GM18505 (cell line): Measurements from ENCODE around the gene STIM2.
"Not testable (repeated sequence)": the region's sequence is repeated elsewhere in the genome, so short reads cannot be mapped to it uniquely, and the experiment has no call there.

Experiments
- ATAC-seq: cut with Tn5 transposase; IDR thresholded peaks from one replicate; pipeline ENCODE4 v1.9.1; 2021; ENCODE audit not compliant: unreplicated experiment
- POLR2A ChIP-seq: IDR thresholded peaks from 4 replicates; pipeline ENCODE4 v1.6.1; 2011; ENCODE audit warnings: borderline replicate concordance; ENCODE audit not compliant: insufficient read depth, insufficient read length; ENCODE audit errors: extremely low read depth

Gene STIM2

GRCh38 chr4:26823583-26823982, 37.1 kb upstream of the STIM2 start:
- no peak for TF ChIP-seq POLR2A
- no peak for ATAC-seq

DNA sequence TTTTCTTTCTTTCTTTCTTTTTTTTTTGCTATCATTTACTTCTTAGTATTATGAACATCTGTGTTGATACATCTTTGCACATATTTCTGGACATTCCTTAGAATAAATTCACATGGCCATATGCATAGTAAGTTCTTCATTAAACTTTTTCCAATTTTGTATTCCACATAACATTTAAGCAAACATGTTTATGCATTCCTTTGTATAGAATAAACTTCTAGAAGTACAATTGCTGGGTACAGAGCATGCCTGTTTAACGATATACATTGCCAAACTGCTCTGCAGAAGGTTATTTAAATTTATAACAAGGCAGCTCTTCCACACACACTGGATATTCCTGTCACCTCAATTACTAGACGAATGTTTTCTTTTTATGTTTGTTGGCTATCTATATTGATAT, 36.0 kb upstream of the STIM2 start:
- no peak for ATAC-seq
- no peak for TF ChIP-seq POLR2A

DNA sequence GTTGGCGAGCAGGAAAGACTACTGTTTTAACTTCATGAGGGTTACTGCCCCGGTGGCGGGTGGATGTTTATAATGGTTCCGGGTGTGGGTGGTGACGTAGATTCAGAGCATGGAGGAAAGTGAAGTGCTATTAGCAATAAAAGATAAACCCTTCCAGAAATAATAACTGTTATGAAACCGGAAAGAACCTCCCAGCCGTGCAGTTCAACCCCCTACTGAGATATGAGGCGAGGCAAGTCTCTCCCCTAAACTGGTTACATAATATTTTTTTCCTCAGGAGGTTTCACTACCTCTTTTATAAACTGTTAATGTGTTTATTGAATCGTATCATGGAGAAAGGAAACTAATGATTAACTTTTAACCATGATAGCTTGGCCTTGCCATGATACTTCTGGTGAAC, 33.9 kb upstream of the STIM2 start:
- peak; percentile 91 for ATAC-seq
- TF ChIP-seq POLR2A = no peak

DNA sequence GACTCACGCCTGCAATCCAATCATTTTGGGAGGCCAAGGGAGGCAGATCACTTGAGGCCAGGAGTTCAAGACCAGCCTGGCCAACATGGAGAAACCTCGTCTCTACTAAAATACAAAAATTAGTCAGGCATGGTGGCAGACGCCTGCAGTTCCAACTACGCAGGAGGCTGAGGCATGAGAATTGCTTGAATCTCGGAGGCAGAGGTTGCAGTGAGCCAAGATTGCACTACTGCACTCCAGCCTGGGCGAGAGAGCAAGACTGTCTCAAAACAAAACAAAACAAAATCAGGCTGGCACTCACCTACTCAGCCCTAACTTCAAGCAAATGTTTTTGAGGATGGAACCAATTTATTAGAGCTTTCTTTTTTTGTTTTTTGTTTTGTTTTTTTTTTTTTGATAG, 33.3 kb upstream of the STIM2 start:
- ATAC-seq = not testable (repeated sequence)

DNA sequence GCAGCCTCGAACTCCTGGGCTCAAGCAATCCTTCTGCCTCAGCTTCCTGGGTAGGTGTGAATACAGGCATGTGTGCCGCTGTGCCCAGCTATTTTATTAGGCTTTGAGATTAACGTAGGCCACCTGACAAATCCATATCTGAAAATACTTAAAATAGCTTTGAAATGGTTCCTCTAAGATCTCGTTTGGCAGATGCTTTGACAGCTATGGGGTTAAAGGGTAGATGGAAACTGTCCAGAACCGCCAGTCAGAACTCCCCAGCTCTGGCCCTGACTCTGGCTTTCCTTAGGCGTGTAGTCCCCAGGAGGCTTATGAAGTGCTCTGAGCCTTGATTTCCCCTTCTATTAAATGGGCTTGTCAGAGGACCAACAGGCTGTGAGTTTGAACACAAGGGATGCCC, 32.8 kb upstream of the STIM2 start:
- TF ChIP-seq POLR2A = no peak
- no peak for ATAC-seq

GRCh38 chr4:26829018-26829417, 31.6 kb upstream of the STIM2 start:
- no peak for TF ChIP-seq POLR2A
- no peak for ATAC-seq

DNA sequence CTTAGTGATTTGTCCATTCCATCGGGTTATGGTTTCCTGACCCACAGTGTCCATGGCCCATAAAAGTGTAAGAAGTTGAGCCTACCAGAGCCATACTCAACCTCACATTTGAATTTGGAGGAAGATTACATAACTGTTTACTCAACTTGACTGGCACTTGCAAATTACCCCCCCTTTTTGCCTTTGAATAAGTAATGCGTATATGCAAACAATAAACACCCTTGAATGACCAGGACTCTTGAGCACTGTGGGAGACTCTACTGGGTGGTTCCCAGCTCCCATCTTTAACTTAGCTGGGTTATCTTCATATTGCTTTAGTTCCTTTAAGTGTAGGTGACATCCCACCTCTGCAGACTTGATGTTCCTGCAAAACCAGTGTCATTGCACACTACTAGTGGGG, 30.6 kb upstream of the STIM2 start:
- ATAC-seq = no peak
- no peak for TF ChIP-seq POLR2A

DNA sequence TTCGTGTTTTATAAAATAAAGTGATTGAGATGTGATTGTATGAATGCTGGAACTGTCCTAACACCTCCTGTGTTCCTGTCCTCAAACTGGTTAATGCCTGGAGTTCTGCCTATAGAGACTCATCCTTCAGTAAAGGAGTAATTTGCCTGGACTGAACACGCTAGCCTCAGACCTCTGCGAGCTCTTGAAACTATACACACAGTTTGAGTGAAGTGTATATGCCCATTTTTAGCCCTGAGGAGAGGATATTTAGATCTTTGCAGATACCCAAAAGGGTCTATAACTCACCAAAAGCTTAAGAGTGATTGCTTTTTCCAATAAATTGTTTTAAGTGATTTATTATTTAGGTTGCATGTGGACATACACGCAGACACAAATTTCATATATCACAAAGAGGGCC, 29.9 kb upstream of the STIM2 start:
- ATAC-seq = no peak
- no peak for TF ChIP-seq POLR2A

DNA sequence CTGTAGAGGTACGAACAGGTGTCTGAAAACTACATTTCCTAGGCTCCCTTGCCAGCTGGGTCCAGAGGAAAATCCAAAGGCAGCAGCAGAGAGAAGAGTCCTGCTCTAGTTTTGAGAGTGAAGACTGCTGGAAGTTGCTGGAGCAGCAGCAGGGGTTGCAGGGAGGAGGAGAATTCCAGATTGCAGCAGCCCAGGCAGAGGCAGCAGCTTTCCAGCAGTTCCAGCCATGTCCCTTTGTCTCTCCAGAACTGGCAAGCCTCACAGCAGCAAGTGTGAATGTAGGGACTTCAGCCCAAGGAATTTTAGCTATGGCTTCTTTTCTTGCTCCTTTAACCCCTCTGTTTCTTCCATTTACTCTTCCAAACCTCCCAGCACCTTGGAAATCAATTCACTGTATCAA, 24.1 kb upstream of the STIM2 start:
- ATAC-seq = no peak
- TF ChIP-seq POLR2A = no peak

- no peak for ATAC-seq
- no peak for TF ChIP-seq POLR2A
These were observed 22.4 kb upstream of the STIM2 start for GRCh38 chr4:26837993-26838842.

DNA sequence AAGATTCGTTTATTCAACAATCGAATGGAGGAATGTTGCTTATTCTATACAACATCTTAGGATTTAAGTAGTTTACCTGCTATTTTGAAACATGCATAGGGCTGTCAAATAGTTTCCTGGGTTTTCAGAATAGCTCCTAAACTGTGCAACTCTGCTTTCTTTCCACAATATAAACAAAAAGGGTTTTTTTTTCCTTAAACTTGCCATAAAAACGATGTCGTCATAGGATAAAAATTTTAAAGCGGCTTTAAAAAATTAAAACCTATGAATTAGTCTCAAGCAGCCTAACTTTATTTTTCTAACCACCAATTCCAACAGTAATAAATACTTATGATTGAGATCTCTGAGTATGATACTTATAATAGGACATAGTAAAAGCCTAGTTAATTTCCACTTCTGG, 21.6 kb upstream of the STIM2 start:
- ATAC-seq = no peak

DNA sequence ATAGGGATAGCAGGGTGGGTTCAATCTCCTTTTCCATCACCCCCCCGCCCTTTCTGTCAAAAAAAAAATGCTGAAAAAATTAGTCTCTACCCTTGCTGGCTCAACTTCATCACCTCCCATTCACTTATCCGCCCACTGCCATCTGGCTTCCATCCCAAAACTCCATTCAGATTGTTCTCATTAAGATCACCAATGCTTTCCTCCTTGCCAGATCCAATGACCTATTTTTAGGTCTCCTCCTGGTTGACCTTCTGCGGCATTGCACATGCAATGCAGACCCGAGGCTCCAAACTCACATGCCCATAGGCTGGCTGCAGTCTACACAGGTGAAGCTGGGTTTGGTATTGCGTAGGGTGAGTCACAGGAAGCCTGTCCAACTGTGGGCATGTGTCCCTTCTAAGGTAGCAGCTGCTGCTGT, 21.1 kb upstream of the STIM2 start:
- no peak for TF ChIP-seq POLR2A
- ATAC-seq = no peak

More for the DNA sequence above, 21.6 kb upstream of the STIM2 start:
- TF ChIP-seq POLR2A = no peak

- ATAC-seq = no peak
- no peak for TF ChIP-seq POLR2A
These were observed 19.9 kb upstream of the STIM2 start for GRCh38 chr4:26840786-26841185.

DNA sequence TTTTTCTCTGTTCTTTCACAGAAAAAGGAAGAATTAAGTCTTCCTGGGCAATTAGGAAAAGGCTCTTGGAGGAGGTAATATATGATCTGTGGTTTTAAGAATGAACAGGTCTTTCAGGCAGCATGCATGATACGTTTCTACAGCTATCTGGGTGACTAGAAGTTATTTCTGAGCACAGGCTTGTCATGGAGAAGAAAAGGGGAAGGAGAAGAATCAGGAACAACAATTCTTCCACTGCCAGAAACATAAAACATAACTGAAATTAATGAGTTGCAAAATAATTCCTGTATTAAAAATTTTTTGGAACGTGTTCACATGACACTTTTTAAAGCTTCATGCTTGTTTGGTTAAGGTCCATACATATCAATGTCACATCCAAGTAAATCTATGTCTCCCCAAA, 17.7 kb upstream of the STIM2 start:
- ATAC-seq = no peak
- no peak for TF ChIP-seq POLR2A

DNA sequence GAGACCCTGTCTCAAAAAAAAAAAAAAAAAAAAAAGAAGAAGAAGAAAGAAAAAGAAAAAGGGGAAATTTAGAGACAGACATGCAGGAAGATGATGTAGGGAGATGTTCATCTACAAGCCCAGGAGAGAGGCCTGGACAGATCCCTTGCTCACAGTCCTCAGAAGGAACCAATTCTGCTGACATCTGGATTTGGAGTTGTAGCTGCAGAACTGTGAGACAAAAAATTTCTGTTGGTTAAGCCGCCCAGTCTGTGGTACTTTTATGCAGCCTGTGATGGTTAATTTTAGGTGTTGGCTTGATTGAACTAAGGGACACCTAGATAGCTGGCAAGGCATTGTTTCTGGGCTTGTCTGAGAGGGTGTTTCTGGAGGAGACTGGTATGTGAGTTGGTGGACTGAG, 10.1 kb upstream of the STIM2 start:
- no peak for ATAC-seq
- TF ChIP-seq POLR2A = no peak
